CD4-positive, alpha-beta T cell treated with Interleukin-17A for 1 hour (primary cell): ENCODE results near the gene PKNOX1.
"Not testable (repeated sequence)": the region's sequence is repeated elsewhere in the genome, so short reads cannot be mapped to it uniquely, and the experiment has no call there.

ENCODE experiments used
- DNase-seq: peaks from one replicate; pipeline ENCODE4 v3.0.0-alpha.2; 2020

PKNOX1 gene

GRCh38 chr21:43021756-43022600, 47.6 kb downstream of the PKNOX1 start:
- no peak for DNase-seq

- DNase-seq: no peak
Measured at GRCh38 chr21:43023175-43023574, 48.8 kb downstream of the PKNOX1 start.

DNA sequence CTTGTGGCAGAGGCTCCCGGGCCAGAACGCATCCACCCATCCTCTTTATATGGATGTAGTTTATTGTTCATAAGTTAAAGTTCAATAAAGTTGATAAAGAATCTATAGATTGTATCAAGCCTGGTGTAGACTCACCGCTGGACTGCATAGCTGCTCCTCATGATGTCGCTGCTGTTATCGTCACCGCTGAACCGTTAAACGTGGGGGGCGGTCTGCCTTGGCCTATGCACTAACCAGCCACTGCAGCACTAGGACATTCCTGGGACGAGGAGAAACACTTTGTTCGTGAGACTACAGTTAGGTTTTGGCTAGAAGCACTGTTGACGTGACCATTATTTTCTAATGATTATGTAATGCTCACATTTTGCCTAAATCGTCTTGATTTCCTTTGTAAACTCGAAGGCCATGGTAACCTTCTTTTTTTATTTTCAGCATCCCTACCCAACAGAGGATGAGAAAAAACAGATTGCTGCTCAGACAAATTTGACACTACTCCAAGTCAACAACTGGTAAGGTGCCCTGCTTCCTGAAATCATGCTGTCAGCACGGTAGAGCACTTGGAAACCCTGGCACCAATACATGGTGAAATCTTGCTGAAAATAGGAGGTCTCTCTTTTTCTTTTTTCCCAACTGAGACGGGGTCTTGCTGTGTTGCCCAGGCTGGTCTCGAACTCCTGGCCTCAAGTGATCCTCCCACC, 50.2 kb downstream of the PKNOX1 start:
- DNase-seq: no peak

GRCh38 chr21:43025636-43026180, 51.3 kb downstream of the PKNOX1 start:
- no peak for DNase-seq

- DNase-seq: no peak
Measured at GRCh38 chr21:43027846-43028731, 53.7 kb downstream of the PKNOX1 start.

DNA sequence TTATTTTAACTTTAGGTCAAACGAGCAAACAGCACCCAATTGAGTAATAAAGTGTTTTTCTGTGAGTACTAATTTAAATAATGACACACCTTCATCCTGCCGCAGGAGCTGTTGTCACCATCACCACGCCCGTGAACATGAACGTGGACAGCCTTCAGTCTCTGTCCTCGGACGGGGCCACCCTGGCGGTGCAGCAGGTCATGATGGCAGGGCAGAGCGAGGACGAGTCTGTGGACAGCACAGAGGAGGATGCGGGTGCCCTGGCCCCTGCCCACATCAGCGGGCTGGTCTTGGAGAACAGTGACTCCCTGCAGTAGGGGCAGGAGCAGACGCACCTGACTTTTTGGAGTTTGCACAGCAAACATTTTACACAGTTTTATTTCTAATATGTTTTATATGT, 55.4 kb downstream of the PKNOX1 start:
- no peak for DNase-seq

GRCh38 chr21:43031121-43031619, 56.8 kb downstream of the PKNOX1 start:
- no peak for DNase-seq

- no peak for DNase-seq
Measured at GRCh38 chr21:43034101-43034500, 59.7 kb downstream of the PKNOX1 start.

DNA sequence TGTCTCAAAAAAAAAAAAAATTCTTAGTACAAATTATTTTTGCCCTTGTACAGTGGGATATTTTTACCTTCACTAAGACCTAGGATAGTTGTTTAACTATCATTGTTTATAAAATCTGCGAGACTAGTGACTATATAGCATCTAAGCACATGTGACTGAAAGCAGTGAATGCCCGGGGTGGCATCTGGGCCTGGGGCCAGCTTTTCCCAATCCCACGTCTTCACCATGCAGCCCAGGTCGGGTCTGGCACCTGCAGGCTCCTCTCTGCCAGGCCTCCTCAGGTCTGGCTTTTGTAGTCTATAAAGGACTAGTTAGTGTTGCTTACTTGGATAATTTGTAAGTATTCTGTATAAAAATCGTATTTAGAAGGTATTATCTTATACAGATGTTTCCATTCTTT, 60.5 kb downstream of the PKNOX1 start:
- DNase-seq: no peak

DNA sequence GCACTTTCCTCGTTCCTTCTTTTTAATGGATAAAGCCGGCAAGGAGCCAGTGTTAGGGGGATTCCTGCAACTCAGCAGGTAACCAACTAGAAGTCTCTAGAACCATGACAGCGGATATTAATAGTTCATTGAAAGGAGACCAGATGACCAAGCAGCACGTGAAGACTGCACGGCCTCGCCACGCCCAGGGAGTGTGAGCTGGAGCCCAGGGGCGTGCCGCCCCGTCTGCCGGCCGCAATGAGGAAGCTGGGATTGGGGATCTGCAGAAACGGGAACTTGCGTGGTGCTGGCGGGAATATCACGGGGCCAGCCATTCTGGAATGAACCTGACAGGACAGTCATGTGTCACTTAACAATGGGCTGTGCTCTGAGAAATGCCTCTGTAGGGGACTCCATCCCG, 62.5 kb downstream of the PKNOX1 start:
- DNase-seq: not testable (repeated sequence)

DNA sequence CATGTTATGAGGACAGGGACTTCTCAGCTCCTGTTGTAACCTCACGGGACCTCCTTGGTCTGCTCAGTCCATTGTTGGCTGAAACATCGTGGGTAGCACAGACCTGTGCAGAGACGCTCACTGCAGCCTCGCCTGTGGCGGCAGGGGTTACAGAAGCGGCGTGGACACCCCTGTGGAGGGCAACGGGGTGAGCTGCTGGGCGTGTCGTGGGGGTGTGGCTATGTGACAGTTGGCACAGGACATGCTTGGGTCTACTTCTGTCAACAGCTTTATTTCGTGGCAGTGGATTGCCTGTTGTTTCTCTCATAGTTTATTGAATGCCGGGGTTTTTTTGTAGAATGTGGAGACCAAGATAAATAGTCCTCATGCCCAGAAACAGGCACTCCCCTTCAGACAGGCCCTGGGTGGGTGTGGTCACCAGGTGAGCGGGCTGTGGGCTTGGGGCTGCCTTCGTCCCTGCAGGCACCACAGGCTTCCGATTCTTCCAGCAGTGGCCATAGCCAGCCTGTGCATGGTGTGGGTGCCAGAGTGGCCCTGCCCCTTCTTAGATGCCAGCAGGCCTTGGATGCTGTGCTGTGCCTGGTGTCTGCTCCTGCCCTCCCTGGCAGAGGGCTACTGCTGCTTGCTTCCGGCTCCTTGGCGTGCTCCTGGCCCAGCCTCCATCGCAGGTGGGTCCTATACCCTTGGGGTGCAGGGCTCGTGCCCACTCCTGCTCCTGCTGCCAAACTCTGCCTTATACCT, 63.7 kb downstream of the PKNOX1 start:
- not testable (repeated sequence) for DNase-seq

DNA sequence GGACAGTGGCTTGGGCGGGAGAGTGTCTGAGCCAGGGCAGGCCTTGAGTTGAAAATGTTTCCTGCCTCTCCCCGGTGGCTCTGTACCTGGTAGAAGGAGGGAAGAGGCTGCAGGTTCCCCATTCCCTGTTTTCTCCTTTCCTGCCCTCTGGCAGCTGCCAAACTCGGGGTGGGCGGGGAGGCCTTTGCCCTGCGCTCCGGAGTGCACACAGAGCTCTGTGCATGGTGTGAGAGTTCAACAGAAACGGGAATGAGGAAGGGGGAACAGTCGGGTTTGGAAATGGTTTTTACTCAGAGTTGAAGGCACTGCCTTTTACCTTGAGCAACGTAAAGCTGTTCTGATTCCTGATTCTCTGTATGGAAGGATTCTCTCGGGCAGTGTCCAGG, 64.3 kb downstream of the PKNOX1 start:
- not testable (repeated sequence) for DNase-seq

DNA sequence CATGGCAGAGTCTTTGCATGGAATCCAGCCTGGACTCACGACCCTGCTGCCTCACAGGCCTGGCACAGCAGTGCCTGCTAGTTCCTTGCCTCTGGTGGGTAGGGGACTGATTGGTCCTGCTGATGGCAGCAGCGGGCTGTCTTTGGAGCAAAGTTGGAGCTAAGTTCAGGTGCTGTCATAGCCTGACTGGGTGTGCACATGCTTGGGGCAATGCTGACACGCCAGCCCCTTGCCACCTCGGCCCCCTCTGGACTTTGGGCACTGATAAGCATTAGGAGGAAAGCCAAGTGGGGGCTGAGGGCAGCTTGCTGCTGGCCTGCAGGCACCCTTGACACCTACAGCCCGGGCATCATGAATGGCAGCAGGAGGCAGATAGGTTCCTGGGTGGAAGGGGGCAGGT, 67.8 kb downstream of the PKNOX1 start:
- not testable (repeated sequence) for DNase-seq

- not testable (repeated sequence) for DNase-seq
Measured at GRCh38 chr21:43043291-43043690, 68.9 kb downstream of the PKNOX1 start.

- DNase-seq: not testable (repeated sequence)
Measured at GRCh38 chr21:43044547-43044946, 70.2 kb downstream of the PKNOX1 start.

GRCh38 chr21:43045165-43045875, 71.0 kb downstream of the PKNOX1 start:
- DNase-seq: not testable (repeated sequence)

- DNase-seq: not testable (repeated sequence)
Measured at GRCh38 chr21:43045876-43046821, 71.8 kb downstream of the PKNOX1 start.

DNA sequence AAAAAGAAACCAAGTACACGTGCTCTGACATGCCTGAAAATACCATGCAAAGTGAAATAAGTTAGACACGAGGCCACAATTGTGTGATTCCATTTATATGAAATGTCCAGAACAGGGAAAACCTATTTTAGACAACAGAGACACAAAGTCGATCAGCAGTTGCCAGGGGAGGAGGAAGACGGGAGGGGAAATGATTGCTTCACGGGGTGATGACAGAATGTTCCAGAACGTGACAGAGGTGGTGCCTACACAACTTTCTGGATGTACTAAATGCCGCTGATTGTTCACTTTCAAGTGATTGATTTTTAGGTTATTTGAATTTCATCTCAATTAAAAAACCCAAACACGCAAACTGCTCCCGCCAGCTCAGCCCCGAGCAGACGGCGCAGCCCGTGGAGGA, 78.8 kb downstream of the PKNOX1 start:
- not testable (repeated sequence) for DNase-seq

GRCh38 chr21:43062955-43063664, 88.7 kb downstream of the PKNOX1 start:
- DNase-seq: not testable (repeated sequence)
